ENCODE results near the gene MATK. TPM values are rescaled to one million over a fixed set of nuclear protein-coding genes. Genes with fewer than 3 reads are reported as not detected.

Gene MATK
- polyA plus RNA-seq, 4 donors: 3.6 to 29.5 (median 6.5) TPM

DNA sequence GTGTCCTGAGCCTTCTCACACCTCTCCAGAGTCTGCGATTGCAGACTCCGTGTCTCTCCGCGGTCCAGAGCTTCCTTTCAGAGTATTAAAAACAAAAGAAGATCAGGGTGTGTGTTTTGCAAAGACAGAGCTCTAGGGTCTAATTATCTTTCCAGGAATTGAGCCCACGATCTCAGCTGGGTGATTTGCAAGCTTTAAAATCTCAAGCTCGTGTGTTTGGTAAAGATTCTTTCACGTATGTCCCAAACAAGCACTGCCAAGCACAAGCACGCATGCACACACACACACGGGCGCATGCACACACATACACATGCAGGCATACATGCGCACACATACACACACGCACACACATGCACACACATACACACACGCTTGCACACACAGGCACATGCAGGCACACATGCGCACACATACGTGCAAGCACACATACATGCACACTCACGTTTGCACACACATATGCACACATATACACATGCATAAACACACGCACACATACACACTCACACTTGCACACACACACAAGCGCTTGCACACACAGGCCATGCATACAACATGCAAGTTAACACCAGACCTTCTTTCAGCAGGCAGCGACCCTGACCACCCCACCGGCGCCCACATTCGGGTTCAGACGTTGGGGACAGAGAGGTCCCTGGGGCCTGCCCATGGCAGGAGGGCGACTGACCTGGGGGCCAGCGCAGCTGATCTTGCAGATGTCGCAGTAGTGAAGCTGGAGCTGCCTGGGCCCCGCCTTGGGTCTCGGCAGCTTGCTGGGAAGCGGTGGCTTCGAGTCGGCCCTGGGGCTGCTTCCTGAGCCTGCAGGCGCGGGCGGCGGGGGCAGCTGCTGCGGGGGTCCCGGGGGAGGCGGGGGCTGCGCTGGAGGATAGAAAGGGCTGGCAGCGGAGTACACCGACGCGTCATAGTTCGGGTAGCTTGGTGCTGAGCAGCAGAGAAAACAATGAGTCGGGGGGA lies 44.7 kb upstream of the MATK start:
- Histone ChIP-seq H3K27ac (ENCODE audit: low read depth in 1 of 3, low read length in 2 of 3) (no peak overlapping the region), H3K9me3 (ENCODE audit: control insufficient read depth in 2 of 2, insufficient read depth in 1 of 2, low read depth in 1 of 2, low read length in 1 of 2) (peaks cover 0 to 2% of the 10 kb centered on the region in 2 donors), H3K4me1 (ENCODE audit: control insufficient read depth in 3 of 3, insufficient read depth in 2 of 3, low read depth in 1 of 3, low read length in 2 of 3) (no peaks in the 10 kb centered on the region), H3K36me3 (ENCODE audit: control insufficient read depth in 3 of 3, insufficient read depth in 2 of 3, low read depth in 1 of 3, low read length in 3 of 3) (no peaks in the 10 kb centered on the region), H3K4me3 (ENCODE audit: low read depth in 1 of 3, low read length in 3 of 3) (no peak overlapping the region), H3K27me3 (ENCODE audit: control insufficient read depth in 3 of 3, insufficient read depth in 3 of 3, low read length in 3 of 3) (peaks cover 0 to 2% (median 0%) of the 10 kb centered on the region in 3 donors)
- FAIRE-seq (no peak), DNase-seq (no peak)
- 68 to 73% (median 71%) methylated on average over 45 of the region's 45 CpGs for WGBS, 3 donors

DNA sequence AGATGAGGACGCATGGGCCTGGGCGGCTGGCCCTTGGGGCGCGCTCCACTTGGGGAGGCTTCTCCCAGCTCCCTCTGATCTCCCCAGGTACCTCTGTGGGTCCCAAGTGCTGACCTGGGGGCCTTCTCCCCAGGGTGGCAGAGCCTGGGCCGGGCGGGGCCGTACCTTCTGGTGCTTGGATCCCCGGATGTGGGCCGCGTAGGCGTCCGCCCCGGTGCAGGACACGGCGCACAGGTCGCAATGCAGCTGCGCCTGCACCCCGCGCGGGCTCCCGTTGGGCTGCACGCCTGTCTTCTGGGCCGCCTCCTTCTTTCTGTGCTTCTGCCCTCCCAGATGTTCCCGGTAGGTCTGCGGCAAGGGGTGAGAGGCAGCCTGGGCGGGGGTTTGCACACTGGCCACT lies 41.1 kb upstream of the MATK start:
- FAIRE-seq (no peak), DNase-seq (no peak)
- H3K4me1 ChIP-seq (ENCODE audit: control insufficient read depth in 3 of 3, insufficient read depth in 2 of 3, low read depth in 1 of 3, low read length in 2 of 3): no peaks in the 10 kb centered on the region
- no peak overlapping the region for H3K4me3 ChIP-seq (ENCODE audit: low read depth in 1 of 3, low read length in 3 of 3)
- WGBS, 3 donors: 88 to 95% (median 90%) methylated on average over 21 to 26 of the region's 26 CpGs
- no peak overlapping the region for H3K27ac ChIP-seq (ENCODE audit: low read depth in 1 of 3, low read length in 2 of 3)
- H3K9me3 ChIP-seq (ENCODE audit: control insufficient read depth in 2 of 2, insufficient read depth in 1 of 2, low read depth in 1 of 2, low read length in 1 of 2): no peaks in the 10 kb centered on the region
- H3K27me3 ChIP-seq (ENCODE audit: control insufficient read depth in 3 of 3, insufficient read depth in 3 of 3, low read length in 3 of 3): peaks cover 0 to 2% (median 2%) of the 10 kb centered on the region in 3 donors
- H3K36me3 ChIP-seq (ENCODE audit: control insufficient read depth in 3 of 3, insufficient read depth in 2 of 3, low read depth in 1 of 3, low read length in 3 of 3): no peaks in the 10 kb centered on the region

GRCh38 chr19:3826163-3826562 lies 40.0 kb upstream of the MATK start:
- Histone ChIP-seq H3K27ac (ENCODE audit: low read depth in 1 of 3, low read length in 2 of 3) (no peak overlapping the region), H3K36me3 (ENCODE audit: control insufficient read depth in 3 of 3, insufficient read depth in 2 of 3, low read depth in 1 of 3, low read length in 3 of 3) (no peaks in the 10 kb centered on the region), H3K9me3 (ENCODE audit: control insufficient read depth in 2 of 2, insufficient read depth in 1 of 2, low read depth in 1 of 2, low read length in 1 of 2) (no peaks in the 10 kb centered on the region), H3K4me1 (ENCODE audit: control insufficient read depth in 3 of 3, insufficient read depth in 2 of 3, low read depth in 1 of 3, low read length in 2 of 3) (no peaks in the 10 kb centered on the region), H3K27me3 (ENCODE audit: control insufficient read depth in 3 of 3, insufficient read depth in 3 of 3, low read length in 3 of 3) (peaks cover 0 to 2% (median 2%) of the 10 kb centered on the region in 3 donors), H3K4me3 (ENCODE audit: low read depth in 1 of 3, low read length in 3 of 3) (no peak overlapping the region)
- DNase-seq (no peak), FAIRE-seq (no peak)
- WGBS, 3 donors: 60 to 79% (median 68%) methylated on average over 11 to 12 of the region's 12 CpGs

DNA sequence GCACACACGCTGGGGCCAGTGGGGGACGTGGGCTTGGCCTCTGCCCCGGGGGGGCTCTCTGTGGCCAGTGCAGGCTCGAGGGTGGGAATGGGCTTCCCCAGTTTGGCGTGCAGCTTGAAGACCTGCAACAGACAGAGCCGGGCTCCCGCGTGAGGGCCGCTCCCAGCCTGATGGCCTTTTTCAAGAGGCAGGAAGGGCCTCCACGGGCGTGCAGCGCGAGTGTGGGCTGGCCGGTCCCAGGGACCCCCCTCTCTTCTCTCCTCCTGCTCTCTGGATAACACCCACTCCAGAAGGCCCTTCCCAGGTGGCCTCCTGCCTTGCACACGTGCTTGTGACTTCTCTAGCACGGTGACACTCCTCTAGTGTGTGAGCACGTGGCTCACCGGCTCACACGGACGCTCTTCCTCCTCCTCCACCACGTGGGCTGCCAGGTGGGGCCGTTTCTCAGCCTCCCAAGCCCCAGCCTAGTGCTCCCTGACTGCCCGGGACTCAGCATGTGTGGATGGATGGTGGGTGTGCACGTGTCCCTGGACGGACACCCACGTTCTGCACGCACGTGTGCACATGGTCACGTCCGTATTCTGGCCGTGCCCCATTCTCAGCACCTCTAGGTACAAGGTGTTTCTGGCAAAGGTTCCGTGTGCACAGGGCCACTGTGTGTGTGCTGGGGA lies 39.2 kb upstream of the MATK start:
- peaks cover 0 to 2% (median 2%) of the 10 kb centered on the region in 3 donors for H3K27me3 ChIP-seq (ENCODE audit: control insufficient read depth in 3 of 3, insufficient read depth in 3 of 3, low read length in 3 of 3)
- H3K4me3 ChIP-seq (ENCODE audit: low read depth in 1 of 3, low read length in 3 of 3): no peak overlapping the region
- no peaks in the 10 kb centered on the region for H3K36me3 ChIP-seq (ENCODE audit: control insufficient read depth in 3 of 3, insufficient read depth in 2 of 3, low read depth in 1 of 3, low read length in 3 of 3)
- FAIRE-seq (no peak), DNase-seq (no peak)
- H3K9me3 ChIP-seq (ENCODE audit: control insufficient read depth in 2 of 2, insufficient read depth in 1 of 2, low read depth in 1 of 2, low read length in 1 of 2): no peaks in the 10 kb centered on the region
- H3K27ac ChIP-seq (ENCODE audit: low read depth in 1 of 3, low read length in 2 of 3): no peak overlapping the region
- no peaks in the 10 kb centered on the region for H3K4me1 ChIP-seq (ENCODE audit: control insufficient read depth in 3 of 3, insufficient read depth in 2 of 3, low read depth in 1 of 3, low read length in 2 of 3)
- 67 to 74% (median 68%) methylated on average over 30 to 32 of the region's 32 CpGs for WGBS, 3 donors

- Histone ChIP-seq H3K27me3 (ENCODE audit: control insufficient read depth in 3 of 3, insufficient read depth in 3 of 3, low read length in 3 of 3) (peaks cover 0 to 2% (median 0%) of the 10 kb centered on the region in 3 donors), H3K4me1 (ENCODE audit: control insufficient read depth in 3 of 3, insufficient read depth in 2 of 3, low read depth in 1 of 3, low read length in 2 of 3) (no peaks in the 10 kb centered on the region), H3K9me3 (ENCODE audit: control insufficient read depth in 2 of 2, insufficient read depth in 1 of 2, low read depth in 1 of 2, low read length in 1 of 2) (no peaks in the 10 kb centered on the region), H3K27ac (ENCODE audit: low read depth in 1 of 3, low read length in 2 of 3) (no peak overlapping the region), H3K4me3 (ENCODE audit: low read depth in 1 of 3, low read length in 3 of 3) (no peak overlapping the region), H3K36me3 (ENCODE audit: control insufficient read depth in 3 of 3, insufficient read depth in 2 of 3, low read depth in 1 of 3, low read length in 3 of 3) (no peaks in the 10 kb centered on the region)
- FAIRE-seq (no peak), DNase-seq (no peak)
- WGBS, 3 donors: 79 to 86% (median 81%) methylated on average over 9 to 10 of the region's 10 CpGs
These were observed 37.2 kb upstream of the MATK start for GRCh38 chr19:3823350-3823713.

GRCh38 chr19:3822683-3823349 lies 36.6 kb upstream of the MATK start:
- H3K9me3 ChIP-seq (ENCODE audit: control insufficient read depth in 2 of 2, insufficient read depth in 1 of 2, low read depth in 1 of 2, low read length in 1 of 2): no peaks in the 10 kb centered on the region
- FAIRE-seq (no peak), DNase-seq (no peak)
- 82 to 90% (median 90%) methylated on average over 26 of the region's 26 CpGs for WGBS, 3 donors
- H3K4me3 ChIP-seq (ENCODE audit: low read depth in 1 of 3, low read length in 3 of 3): no peak overlapping the region
- H3K36me3 ChIP-seq (ENCODE audit: control insufficient read depth in 3 of 3, insufficient read depth in 2 of 3, low read depth in 1 of 3, low read length in 3 of 3): no peaks in the 10 kb centered on the region
- no peaks in the 10 kb centered on the region for H3K4me1 ChIP-seq (ENCODE audit: control insufficient read depth in 3 of 3, insufficient read depth in 2 of 3, low read depth in 1 of 3, low read length in 2 of 3)
- H3K27ac ChIP-seq (ENCODE audit: low read depth in 1 of 3, low read length in 2 of 3): no peak overlapping the region
- peaks cover 0 to 2% (median 0%) of the 10 kb centered on the region in 3 donors for H3K27me3 ChIP-seq (ENCODE audit: control insufficient read depth in 3 of 3, insufficient read depth in 3 of 3, low read length in 3 of 3)

DNA sequence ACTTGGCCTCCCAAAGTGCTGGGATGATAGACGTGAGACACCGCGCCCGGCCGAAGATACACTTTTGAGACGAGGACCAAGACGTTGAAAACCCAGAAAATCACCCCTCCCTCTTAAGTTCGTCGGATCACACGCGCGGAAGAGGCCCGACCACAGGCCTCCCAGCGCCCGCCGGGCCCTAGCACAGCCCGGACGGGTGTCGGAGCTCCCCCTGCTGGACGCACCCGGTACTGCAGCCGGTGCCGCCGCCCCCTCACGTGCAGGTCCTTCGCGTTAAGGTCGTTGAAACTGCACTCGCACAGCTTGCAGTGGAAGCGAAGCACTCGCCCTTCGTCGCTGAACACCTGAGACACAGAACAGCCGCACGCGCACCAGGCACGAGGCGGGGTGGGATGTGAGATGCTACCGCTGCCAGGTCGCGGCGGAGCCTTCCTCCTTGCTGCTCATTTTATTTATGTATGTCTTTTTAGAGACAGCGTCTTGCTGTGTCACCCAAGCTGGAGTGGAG lies 35.7 kb upstream of the MATK start:
- peaks cover 0 to 2% (median 0%) of the 10 kb centered on the region in 3 donors for H3K27me3 ChIP-seq (ENCODE audit: control insufficient read depth in 3 of 3, insufficient read depth in 3 of 3, low read length in 3 of 3)
- peak; percentile 59 to 76 for DNase-seq
- no peak overlapping the region for H3K27ac ChIP-seq (ENCODE audit: low read depth in 1 of 3, low read length in 2 of 3)
- no peaks in the 10 kb centered on the region for H3K36me3 ChIP-seq (ENCODE audit: control insufficient read depth in 3 of 3, insufficient read depth in 2 of 3, low read depth in 1 of 3, low read length in 3 of 3)
- no peaks in the 10 kb centered on the region for H3K9me3 ChIP-seq (ENCODE audit: control insufficient read depth in 2 of 2, insufficient read depth in 1 of 2, low read depth in 1 of 2, low read length in 1 of 2)
- 10 to 12% (median 11%) methylated on average over 40 to 43 of the region's 43 CpGs for WGBS, 3 donors
- H3K4me1 ChIP-seq (ENCODE audit: control insufficient read depth in 3 of 3, insufficient read depth in 2 of 3, low read depth in 1 of 3, low read length in 2 of 3): no peaks in the 10 kb centered on the region
- H3K4me3 ChIP-seq (ENCODE audit: low read depth in 1 of 3, low read length in 3 of 3): no peak overlapping the region
- FAIRE-seq: no peak

GRCh38 chr19:3821156-3821555 lies 35.0 kb upstream of the MATK start:
- Histone ChIP-seq H3K4me1 (ENCODE audit: control insufficient read depth in 3 of 3, insufficient read depth in 2 of 3, low read depth in 1 of 3, low read length in 2 of 3) (no peaks in the 10 kb centered on the region), H3K27me3 (ENCODE audit: control insufficient read depth in 3 of 3, insufficient read depth in 3 of 3, low read length in 3 of 3) (peaks cover 0 to 2% (median 0%) of the 10 kb centered on the region in 3 donors), H3K9me3 (ENCODE audit: control insufficient read depth in 2 of 2, insufficient read depth in 1 of 2, low read depth in 1 of 2, low read length in 1 of 2) (no peaks in the 10 kb centered on the region), H3K4me3 (ENCODE audit: low read depth in 1 of 3, low read length in 3 of 3) (no peak overlapping the region), H3K27ac (ENCODE audit: low read depth in 1 of 3, low read length in 2 of 3) (no peak overlapping the region), H3K36me3 (ENCODE audit: control insufficient read depth in 3 of 3, insufficient read depth in 2 of 3, low read depth in 1 of 3, low read length in 3 of 3) (no peaks in the 10 kb centered on the region)
- FAIRE-seq: no peak
- DNase-seq: no peak
- 86 to 90% (median 88%) methylated on average over 23 of the region's 23 CpGs for WGBS, 3 donors
